ENCODE results near the gene TMEM72. TPM values are rescaled to one million over a fixed set of nuclear protein-coding genes. Genes with fewer than 3 reads are reported as not detected.

Gene TMEM72
- total and polyA plus RNA-seq, 2 experiments from 2014 or later = not detected

DNA sequence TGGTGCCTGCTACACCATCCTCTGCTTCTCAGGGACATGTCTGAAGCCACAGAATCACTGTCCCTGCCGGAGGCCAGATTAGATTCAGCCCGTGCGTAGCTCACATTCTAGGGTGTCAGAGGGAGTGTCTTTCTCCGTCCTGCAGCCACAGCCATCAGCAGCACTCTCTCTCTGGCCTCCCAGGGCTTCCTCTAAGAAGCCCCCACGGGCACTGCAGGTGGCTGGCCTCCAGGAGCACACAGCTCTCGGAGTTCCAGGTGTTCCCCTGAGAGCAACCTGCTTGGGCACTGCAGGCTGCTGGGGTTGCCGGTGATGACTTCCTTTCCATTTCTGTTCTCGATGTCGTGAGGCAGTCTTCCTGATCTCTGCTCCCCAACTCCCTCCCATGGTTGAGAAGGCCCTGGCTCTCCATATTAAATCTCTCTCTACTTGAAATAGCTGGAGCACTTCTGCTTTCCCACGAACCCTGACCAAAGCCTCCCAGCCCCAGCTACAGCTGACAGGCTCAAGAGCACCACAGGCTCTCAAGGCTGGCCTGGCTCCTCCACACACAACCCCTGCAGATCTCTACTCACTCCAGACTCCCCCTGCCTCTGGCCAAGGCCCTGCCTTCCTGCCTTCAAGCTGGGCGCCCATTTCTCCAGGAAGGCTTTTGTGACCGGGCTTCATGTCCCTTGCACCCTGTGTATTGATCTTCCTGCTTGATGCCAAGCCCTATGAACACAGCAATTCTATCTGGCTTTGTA is 49.0 kb upstream of the TMEM72 start:
- Histone ChIP-seq H3K27me3 (ENCODE audit: insufficient read depth) (peaks cover 38% of the 10 kb centered on the region), H2AFZ (no peak overlapping the region), H3K4me2 (no peak overlapping the region), H3F3A (replicated peaks; ENCODE audit: low read depth) (no peaks in the 10 kb centered on the region), H3K4me3 (no peak overlapping the region), H3K9me2 (ENCODE audit: insufficient read depth) (peaks cover 3% of the 10 kb centered on the region; the same call in 1 of the 2 replicates), H4K20me1 (replicated peaks; ENCODE audit: insufficient read depth) (no peaks in the 10 kb centered on the region), H3K79me2 (replicated peaks; ENCODE audit: insufficient read depth) (no peaks in the 10 kb centered on the region), H3K27ac (ENCODE audit: low read depth) (no peak overlapping the region), H3K36me3 (ENCODE audit: insufficient read depth) (no peaks in the 10 kb centered on the region), H3K4me1 (ENCODE audit: insufficient read depth) (peaks cover 12% of the 10 kb centered on the region)
- Mint-ChIP-seq H3K9me3 (peaks cover 5% of the 10 kb centered on the region; the same call in 2 of the 3 replicates), H3K4me3 (no peak overlapping the region), H3K4me1 (peaks cover 32% of the 10 kb centered on the region), H3K36me3 (ENCODE audit: low read depth) (no peaks in the 10 kb centered on the region; the same call in 2 of the 3 replicates), H3K27ac (no peak overlapping the region), H3K27me3 (ENCODE audit: insufficient read depth, low read depth, poor library complexity) (peaks cover 35% of the 10 kb centered on the region)
- DNase-seq (ENCODE audit: low spot score) = no peak
- TF ChIP-seq, protein P1, sequence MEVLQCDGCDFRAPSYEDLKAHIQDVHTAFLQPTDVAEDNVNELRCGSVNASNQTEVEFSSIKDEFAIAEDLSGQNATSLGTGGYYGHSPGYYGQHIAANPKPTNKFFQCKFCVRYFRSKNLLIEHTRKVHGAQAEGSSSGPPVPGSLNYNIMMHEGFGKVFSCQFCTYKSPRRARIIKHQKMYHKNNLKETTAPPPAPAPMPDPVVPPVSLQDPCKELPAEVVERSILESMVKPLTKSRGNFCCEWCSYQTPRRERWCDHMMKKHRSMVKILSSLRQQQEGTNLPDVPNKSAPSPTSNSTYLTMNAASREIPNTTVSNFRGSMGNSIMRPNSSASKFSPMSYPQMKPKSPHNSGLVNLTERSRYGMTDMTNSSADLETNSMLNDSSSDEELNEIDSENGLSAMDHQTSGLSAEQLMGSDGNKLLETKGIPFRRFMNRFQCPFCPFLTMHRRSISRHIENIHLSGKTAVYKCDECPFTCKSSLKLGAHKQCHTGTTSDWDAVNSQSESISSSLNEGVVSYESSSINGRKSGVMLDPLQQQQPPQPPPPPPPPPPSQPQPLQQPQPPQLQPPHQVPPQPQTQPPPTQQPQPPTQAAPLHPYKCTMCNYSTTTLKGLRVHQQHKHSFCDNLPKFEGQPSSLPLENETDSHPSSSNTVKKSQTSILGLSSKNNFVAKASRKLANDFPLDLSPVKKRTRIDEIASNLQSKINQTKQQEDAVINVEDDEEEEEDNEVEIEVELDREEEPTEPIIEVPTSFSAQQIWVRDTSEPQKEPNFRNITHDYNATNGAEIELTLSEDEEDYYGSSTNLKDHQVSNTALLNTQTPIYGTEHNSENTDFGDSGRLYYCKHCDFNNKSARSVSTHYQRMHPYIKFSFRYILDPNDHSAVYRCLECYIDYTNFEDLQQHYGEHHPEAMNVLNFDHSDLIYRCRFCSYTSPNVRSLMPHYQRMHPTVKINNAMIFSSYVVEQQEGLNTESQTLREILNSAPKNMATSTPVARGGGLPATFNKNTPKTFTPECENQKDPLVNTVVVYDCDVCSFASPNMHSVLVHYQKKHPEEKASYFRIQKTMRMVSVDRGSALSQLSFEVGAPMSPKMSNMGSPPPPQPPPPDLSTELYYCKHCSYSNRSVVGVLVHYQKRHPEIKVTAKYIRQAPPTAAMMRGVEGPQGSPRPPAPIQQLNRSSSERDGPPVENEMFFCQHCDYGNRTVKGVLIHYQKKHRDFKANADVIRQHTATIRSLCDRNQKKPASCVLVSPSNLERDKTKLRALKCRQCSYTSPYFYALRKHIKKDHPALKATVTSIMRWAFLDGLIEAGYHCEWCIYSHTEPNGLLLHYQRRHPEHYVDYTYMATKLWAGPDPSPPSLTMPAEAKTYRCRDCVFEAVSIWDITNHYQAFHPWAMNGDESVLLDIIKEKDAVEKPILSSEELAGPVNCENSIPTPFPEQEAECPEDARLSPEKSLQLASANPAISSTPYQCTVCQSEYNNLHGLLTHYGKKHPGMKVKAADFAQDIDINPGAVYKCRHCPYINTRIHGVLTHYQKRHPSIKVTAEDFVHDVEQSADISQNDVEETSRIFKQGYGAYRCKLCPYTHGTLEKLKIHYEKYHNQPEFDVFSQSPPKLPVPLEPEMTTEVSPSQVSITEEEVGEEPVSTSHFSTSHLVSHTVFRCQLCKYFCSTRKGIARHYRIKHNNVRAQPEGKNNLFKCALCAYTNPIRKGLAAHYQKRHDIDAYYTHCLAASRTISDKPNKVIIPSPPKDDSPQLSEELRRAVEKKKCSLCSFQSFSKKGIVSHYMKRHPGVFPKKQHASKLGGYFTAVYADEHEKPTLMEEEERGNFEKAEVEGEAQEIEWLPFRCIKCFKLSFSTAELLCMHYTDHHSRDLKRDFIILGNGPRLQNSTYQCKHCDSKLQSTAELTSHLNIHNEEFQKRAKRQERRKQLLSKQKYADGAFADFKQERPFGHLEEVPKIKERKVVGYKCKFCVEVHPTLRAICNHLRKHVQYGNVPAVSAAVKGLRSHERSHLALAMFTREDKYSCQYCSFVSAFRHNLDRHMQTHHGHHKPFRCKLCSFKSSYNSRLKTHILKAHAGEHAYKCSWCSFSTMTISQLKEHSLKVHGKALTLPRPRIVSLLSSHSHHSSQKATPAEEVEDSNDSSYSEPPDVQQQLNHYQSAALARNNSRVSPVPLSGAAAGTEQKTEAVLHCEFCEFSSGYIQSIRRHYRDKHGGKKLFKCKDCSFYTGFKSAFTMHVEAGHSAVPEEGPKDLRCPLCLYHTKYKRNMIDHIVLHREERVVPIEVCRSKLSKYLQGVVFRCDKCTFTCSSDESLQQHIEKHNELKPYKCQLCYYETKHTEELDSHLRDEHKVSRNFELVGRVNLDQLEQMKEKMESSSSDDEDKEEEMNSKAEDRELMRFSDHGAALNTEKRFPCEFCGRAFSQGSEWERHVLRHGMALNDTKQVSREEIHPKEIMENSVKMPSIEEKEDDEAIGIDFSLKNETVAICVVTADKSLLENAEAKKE (CRISPR knock-in tag; IDR thresholded peaks at IDR 0.05) = no peak
- TF ChIP-seq STAT1 (IDR thresholded peaks at IDR 0.05; ENCODE audit: unreplicated experiment) (no peak), CREB1 (CRISPR knock-in tag; IDR thresholded peaks at IDR 0.05; ENCODE audit: low read depth) (no peak), NANOG (IDR thresholded peaks at IDR 0.05; ENCODE audit: borderline replicate concordance) (no peak), EZH2phosphoT487 (IDR thresholded peaks at IDR 0.05; ENCODE audit: unreplicated experiment) (no peak), JUNB (IDR thresholded peaks at IDR 0.05; ENCODE audit: unreplicated experiment) (no peak), ZNF114 (CRISPR knock-in tag; IDR thresholded peaks at IDR 0.05) (no peak), ZNF331 (CRISPR knock-in tag; IDR thresholded peaks at IDR 0.05; ENCODE audit: low read depth) (no peak), EZH2 (IDR thresholded peaks at IDR 0.05; ENCODE audit: low read depth, unreplicated experiment) (no peak), POLR2AphosphoS5 (IDR thresholded peaks at IDR 0.05; ENCODE audit: low read depth) (no peak)
- TF ChIP-seq, protein P2, sequence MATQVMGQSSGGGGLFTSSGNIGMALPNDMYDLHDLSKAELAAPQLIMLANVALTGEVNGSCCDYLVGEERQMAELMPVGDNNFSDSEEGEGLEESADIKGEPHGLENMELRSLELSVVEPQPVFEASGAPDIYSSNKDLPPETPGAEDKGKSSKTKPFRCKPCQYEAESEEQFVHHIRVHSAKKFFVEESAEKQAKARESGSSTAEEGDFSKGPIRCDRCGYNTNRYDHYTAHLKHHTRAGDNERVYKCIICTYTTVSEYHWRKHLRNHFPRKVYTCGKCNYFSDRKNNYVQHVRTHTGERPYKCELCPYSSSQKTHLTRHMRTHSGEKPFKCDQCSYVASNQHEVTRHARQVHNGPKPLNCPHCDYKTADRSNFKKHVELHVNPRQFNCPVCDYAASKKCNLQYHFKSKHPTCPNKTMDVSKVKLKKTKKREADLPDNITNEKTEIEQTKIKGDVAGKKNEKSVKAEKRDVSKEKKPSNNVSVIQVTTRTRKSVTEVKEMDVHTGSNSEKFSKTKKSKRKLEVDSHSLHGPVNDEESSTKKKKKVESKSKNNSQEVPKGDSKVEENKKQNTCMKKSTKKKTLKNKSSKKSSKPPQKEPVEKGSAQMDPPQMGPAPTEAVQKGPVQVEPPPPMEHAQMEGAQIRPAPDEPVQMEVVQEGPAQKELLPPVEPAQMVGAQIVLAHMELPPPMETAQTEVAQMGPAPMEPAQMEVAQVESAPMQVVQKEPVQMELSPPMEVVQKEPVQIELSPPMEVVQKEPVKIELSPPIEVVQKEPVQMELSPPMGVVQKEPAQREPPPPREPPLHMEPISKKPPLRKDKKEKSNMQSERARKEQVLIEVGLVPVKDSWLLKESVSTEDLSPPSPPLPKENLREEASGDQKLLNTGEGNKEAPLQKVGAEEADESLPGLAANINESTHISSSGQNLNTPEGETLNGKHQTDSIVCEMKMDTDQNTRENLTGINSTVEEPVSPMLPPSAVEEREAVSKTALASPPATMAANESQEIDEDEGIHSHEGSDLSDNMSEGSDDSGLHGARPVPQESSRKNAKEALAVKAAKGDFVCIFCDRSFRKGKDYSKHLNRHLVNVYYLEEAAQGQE (IDR thresholded peaks at IDR 0.05; ENCODE audit: unreplicated experiment) = no peak
- TF ChIP-seq, protein P3, sequence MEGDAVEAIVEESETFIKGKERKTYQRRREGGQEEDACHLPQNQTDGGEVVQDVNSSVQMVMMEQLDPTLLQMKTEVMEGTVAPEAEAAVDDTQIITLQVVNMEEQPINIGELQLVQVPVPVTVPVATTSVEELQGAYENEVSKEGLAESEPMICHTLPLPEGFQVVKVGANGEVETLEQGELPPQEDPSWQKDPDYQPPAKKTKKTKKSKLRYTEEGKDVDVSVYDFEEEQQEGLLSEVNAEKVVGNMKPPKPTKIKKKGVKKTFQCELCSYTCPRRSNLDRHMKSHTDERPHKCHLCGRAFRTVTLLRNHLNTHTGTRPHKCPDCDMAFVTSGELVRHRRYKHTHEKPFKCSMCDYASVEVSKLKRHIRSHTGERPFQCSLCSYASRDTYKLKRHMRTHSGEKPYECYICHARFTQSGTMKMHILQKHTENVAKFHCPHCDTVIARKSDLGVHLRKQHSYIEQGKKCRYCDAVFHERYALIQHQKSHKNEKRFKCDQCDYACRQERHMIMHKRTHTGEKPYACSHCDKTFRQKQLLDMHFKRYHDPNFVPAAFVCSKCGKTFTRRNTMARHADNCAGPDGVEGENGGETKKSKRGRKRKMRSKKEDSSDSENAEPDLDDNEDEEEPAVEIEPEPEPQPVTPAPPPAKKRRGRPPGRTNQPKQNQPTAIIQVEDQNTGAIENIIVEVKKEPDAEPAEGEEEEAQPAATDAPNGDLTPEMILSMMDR (conservative IDR thresholded peaks at IDR 0.05; ENCODE audit: low read depth in 2 of 2) = no peak
- TF ChIP-seq, protein P4, sequence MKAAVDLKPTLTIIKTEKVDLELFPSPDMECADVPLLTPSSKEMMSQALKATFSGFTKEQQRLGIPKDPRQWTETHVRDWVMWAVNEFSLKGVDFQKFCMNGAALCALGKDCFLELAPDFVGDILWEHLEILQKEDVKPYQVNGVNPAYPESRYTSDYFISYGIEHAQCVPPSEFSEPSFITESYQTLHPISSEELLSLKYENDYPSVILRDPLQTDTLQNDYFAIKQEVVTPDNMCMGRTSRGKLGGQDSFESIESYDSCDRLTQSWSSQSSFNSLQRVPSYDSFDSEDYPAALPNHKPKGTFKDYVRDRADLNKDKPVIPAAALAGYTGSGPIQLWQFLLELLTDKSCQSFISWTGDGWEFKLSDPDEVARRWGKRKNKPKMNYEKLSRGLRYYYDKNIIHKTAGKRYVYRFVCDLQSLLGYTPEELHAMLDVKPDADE (IDR thresholded peaks at IDR 0.05) = no peak
- no peak for ATAC-seq

Measured in GM23338 (cell line).